Measurements from ENCODE around the gene EMSY.

GRCh38 chr11:76597533-76598425, 153.0 kb downstream of the EMSY start:
- TF ChIP-seq CTCF (IDR thresholded peaks at IDR 0.05) (no peak), POLR2A (IDR thresholded peaks at IDR 0.05) (no peak)

Data from adrenal gland (tissue), 5 donors.